ENCODE measurements around the gene PFKFB3.

GRCh38 chr10:6228010-6228511, 25.3 kb downstream of the PFKFB3 start:
- TF ChIP-seq CTCF (IDR thresholded peaks at IDR 0.05), result no peak
- no peak for TF ChIP-seq POLR2A (IDR thresholded peaks at IDR 0.05)
- TF ChIP-seq POLR2AphosphoS5 (IDR thresholded peaks at IDR 0.05), result no peak
- no peak for TF ChIP-seq EP300 (IDR thresholded peaks at IDR 0.05)
